Body of pancreas (tissue), 4 donors: Measurements from ENCODE around the gene ARHGAP44. TPM values are rescaled to one million over a fixed set of nuclear protein-coding genes. Genes with fewer than 3 reads are reported as not detected.

Experiments
- ATAC-seq: fragments of 150-250 bp; one replicate; pipeline ENCODE4 v1.9.1; 2016
- DNase-seq, 4 donors: peaks; one replicate each; pipeline ENCODE4 v3.0.0-alpha.2; 2019
- H3K27ac ChIP-seq, 4 donors: fragments of 200-600 bp; sonication (generic); 1 replicate in 3 of 4; 2 replicates in 1 of 4; pipeline versions ENCODE4 v1.5.1 to v1.6.1; 2016 to 2019; ENCODE audit warnings: mild to moderate bottlenecking in 1 of 4, mixed read lengths in 1 of 4, moderate library complexity in 1 of 4
- H3K27me3 ChIP-seq, 2 donors: fragments of 200-600 bp; sonication (generic); one replicate each; pipeline ENCODE4 v1.6.0; 2016; ENCODE audit warnings: mild to moderate bottlenecking in 1 of 2
- H3K36me3 ChIP-seq, 2 donors: fragments of 200-600 bp; sonication (generic); replicated peaks in 1 of 2; 2 replicates each; pipeline ENCODE4 v1.5.1; 2016; ENCODE audit warnings: low read depth in 2 of 2; ENCODE audit not compliant: insufficient read depth in 1 of 2
- H3K4me1 ChIP-seq: fragments of 200-600 bp; sonication (generic); one replicate; pipeline ENCODE4 v1.6.0; 2016
- H3K4me3 ChIP-seq, 2 donors: fragments of 200-600 bp; sonication (generic); 1 replicate in 1 of 2; 2 replicates in 1 of 2; pipeline ENCODE4 v1.5.1; 2016 to 2019
- H3K9me3 ChIP-seq, 3 donors: fragments of 200-600 bp; sonication (generic); 1 replicate in 2 of 3; 2 replicates in 1 of 3; pipeline ENCODE4 v1.5.1; 2016
- POLR2A ChIP-seq, 3 donors: fragments of 450-650 bp; IDR thresholded peaks; one replicate each; pipeline ENCODE4 v1.6.1; 2016; ENCODE audit warnings: antibody characterized with exemption in 3 of 3, mild to moderate bottlenecking in 2 of 3
- WGBS, 2 donors: methylation state at CpG; one replicate each; pipeline ENCODE4 v1.1.5; 2017; 5-methylcytosine and 5-hydroxymethylcytosine counted together
- intact Hi-C: fragments of 100-400 bp; cut with DNase I; formaldehyde crosslinking; loops from one replicate; pipeline ENCODE4 v1.15.1; 2023
- total RNA-seq, 2 donors: library from RNA; depleted of rRNA; stranded (reverse); fragments of >200 nt; gene quantifications; one replicate each; pipeline ENCODE4 v1.1.0, GENCODE V29; 2016
- TF ChIP-seq, protein P1 (sequence below), 7 experiments: fragments of 450-650 bp in 4 of 7; fragments of 200-600 bp in 3 of 7; sonication (generic) in 3 of 7; IDR thresholded peaks; one replicate each; pipeline ENCODE4 v1.5.1; 2016 to 2019; ENCODE audit warnings: antibody characterized with exemption in 7 of 7

Gene ARHGAP44
- total RNA-seq, 2 donors from 2014 or later: 5.7 to 6.3 TPM

DNA sequence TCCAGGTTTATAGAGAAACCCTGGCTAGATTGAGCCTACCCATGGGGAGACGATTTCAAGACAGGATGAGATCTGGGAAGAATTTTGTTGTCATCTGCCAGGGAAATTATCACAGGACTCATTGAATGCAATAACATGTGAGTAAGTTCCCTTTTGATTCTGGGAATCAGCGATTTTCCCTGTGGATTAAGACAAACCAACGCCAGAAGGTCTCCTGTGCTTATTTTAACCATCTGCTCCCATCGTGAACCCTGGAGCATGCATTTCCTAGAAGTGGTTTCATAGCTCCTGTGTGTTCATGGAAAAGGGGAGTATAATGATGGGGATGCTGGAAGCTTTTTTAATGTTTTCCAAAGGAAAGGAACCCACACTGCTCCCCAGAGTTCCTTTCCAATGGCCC is 21.0 kb upstream of the ARHGAP44 start:
- Histone ChIP-seq H3K4me1 (no peaks in the 10 kb centered on the region), H3K27me3 (no peaks in the 10 kb centered on the region), H3K27ac (no peak overlapping the region), H3K36me3 (no peaks in the 10 kb centered on the region), H3K4me3 (no peak overlapping the region), H3K9me3 (no peaks in the 10 kb centered on the region)
- ATAC-seq: no peak
- TF ChIP-seq, protein P1, sequence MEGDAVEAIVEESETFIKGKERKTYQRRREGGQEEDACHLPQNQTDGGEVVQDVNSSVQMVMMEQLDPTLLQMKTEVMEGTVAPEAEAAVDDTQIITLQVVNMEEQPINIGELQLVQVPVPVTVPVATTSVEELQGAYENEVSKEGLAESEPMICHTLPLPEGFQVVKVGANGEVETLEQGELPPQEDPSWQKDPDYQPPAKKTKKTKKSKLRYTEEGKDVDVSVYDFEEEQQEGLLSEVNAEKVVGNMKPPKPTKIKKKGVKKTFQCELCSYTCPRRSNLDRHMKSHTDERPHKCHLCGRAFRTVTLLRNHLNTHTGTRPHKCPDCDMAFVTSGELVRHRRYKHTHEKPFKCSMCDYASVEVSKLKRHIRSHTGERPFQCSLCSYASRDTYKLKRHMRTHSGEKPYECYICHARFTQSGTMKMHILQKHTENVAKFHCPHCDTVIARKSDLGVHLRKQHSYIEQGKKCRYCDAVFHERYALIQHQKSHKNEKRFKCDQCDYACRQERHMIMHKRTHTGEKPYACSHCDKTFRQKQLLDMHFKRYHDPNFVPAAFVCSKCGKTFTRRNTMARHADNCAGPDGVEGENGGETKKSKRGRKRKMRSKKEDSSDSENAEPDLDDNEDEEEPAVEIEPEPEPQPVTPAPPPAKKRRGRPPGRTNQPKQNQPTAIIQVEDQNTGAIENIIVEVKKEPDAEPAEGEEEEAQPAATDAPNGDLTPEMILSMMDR (IDR thresholded peaks at IDR 0.05): no peak
- no peak for TF ChIP-seq POLR2A (IDR thresholded peaks at IDR 0.05)
- intact Hi-C loops: no loop called here
- no peak for DNase-seq
- WGBS, 2 donors: 60% methylated on average over 4 of the region's 4 CpGs

DNA sequence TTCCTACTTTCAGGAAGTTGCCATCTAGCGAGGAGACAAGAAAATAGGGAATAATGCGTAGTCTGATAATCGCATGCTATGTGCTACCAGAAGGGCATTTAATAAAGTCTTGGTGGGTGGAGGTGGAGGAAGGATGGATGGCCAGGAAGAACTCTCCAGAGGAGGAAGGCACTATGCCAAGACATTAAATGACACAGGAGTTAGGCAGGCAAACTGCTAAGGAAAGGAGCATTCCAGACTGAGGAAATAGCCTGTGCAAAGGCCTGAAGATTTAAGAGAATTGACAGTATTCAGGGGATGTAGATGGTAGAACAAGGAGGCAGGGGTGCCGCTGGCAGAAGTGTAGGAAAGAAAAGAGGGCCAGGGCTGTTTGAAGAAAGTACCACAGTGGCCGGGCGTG is 19.3 kb upstream of the ARHGAP44 start:
- no peak overlapping the region for H3K4me3 ChIP-seq
- H3K27ac ChIP-seq: no peak overlapping the region
- DNase-seq (no peak), ATAC-seq (no peak)
- no peaks in the 10 kb centered on the region for H3K27me3 ChIP-seq
- no peaks in the 10 kb centered on the region for H3K9me3 ChIP-seq
- intact Hi-C loops: no loop called here
- no peak for TF ChIP-seq POLR2A (IDR thresholded peaks at IDR 0.05)
- H3K36me3 ChIP-seq: no peaks in the 10 kb centered on the region
- 90 to 92% methylated on average over 6 of the region's 6 CpGs for WGBS, 2 donors
- H3K4me1 ChIP-seq: no peaks in the 10 kb centered on the region

DNA sequence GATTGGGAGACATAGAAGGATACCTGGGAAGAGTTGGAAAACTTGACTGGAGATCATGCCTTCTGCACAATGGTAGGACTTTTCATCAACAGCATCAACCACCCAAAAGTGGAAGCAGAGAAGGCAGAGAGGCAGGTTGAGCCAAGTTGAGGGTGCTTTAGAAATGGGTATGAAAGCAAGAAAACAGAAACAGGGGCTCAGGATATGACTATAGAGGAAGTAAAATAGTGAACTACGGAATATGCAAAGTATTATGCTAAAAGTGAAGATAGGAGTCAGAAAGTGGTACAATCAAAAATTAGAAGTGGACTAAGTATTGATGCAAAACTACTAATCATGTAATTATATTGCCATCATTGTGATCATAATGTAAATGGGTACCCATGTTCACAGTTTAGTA is 16.1 kb upstream of the ARHGAP44 start:
- WGBS, 2 donors: 50 to 62% methylated on average over 1 of the region's 1 CpG
- Histone ChIP-seq H3K27me3 (no peaks in the 10 kb centered on the region), H3K27ac (no peak overlapping the region), H3K9me3 (no peaks in the 10 kb centered on the region), H3K36me3 (no peaks in the 10 kb centered on the region), H3K4me3 (no peak overlapping the region), H3K4me1 (no peaks in the 10 kb centered on the region)
- no peak for ATAC-seq
- intact Hi-C loops: no loop called here
- TF ChIP-seq, protein P1 (IDR thresholded peaks at IDR 0.05): no peak
- TF ChIP-seq POLR2A (IDR thresholded peaks at IDR 0.05): no peak
- no peak for DNase-seq

DNA sequence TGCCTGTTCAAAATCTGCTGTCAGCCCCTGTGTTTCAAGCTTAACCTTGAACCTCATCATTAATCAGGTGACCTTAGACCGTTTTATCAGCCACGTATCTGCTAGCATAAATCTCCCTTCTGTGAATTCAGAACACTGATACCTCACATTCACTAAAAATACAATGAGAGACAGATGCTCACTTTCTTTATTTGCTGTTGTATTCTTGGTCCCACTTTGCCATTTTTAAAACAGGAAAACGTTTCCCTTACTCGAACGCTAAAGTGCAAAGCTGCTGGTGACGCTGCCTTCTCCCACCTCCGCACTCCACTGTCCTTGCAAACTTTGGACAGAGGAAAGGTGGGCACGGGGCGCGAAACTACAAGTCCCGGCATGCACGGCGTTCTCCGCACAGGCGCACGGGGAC is 220 bp upstream of the ARHGAP44 start:
- Histone ChIP-seq H3K4me1 (peaks cover 8% of the 10 kb centered on the region), H3K9me3 (no peaks in the 10 kb centered on the region), H3K27me3 (no peaks in the 10 kb centered on the region), H3K36me3 (no peaks in the 10 kb centered on the region), H3K4me3 (peak overlapping the region in 1 of 2 donors; percentile 77), H3K27ac (peak overlapping the region in 3 of 4 donors; percentile 50 to 78 (median 75))
- WGBS, 2 donors: 0% methylated on average over 14 to 16 of the region's 16 CpGs
- intact Hi-C loops: no loop called here
- no peak for DNase-seq
- TF ChIP-seq, protein P1 (IDR thresholded peaks at IDR 0.05): no peak
- TF ChIP-seq POLR2A (IDR thresholded peaks at IDR 0.05): no peak
- no peak for ATAC-seq

DNA sequence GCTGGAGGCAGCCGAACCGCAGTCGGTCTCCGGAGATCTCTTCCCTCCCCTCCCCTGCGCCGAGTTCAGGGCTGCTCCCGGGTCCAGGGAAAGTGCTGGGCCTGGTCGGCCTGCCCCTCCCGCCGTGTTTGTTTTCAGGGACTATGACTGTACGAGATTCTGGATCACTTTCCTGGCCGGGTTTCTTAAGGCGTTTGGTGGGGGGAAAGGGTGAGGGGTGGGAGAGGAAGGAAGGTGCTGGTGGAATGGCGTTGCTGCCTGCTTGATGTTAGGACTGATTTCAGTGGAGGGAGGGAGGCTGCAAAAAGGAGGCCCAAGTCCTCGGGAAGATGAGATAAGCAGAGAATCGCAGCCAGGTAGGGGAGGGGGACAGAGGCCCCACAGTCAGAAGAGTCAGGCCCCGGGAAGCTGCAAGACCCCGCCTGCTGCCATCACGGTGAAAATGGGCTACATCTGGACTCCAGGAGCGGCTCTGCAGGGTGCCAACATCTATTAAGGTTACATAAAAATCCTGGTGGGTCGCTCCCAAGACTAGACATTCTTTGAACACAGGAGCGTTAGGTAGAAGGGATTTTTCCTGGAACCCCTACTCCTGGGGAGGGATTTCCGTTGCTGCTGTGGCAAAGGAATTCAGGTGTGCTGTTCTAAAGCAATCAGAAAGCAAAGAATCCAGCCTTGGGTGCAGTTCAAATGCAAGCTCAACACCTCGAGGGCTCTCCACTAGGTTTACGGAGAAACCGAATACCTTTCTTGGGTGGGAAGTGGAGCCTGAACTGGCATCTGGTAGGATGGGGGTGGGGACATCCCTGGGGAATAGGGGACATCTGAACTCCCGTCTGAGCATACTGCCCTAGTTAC is 1.2 kb downstream of the ARHGAP44 start:
- peak; percentile 3 for ATAC-seq
- Histone ChIP-seq H3K36me3 (no peaks in the 10 kb centered on the region), H3K4me3 (peak overlapping the region; percentile 23 to 77), H3K27me3 (no peaks in the 10 kb centered on the region), H3K4me1 (peaks cover 8% of the 10 kb centered on the region), H3K9me3 (no peaks in the 10 kb centered on the region), H3K27ac (peak overlapping the region in 2 of 4 donors; percentile 75 to 78)
- no peak for DNase-seq
- 25 to 30% methylated on average over 25 of the region's 27 CpGs for WGBS, 2 donors
- TF ChIP-seq POLR2A (IDR thresholded peaks at IDR 0.05): no peak
- TF ChIP-seq, protein P1 (IDR thresholded peaks at IDR 0.05): no peak
- intact Hi-C loops: no loop called here
